Measurements from ENCODE around the gene VPS37B. TPM values are rescaled to one million over a fixed set of nuclear protein-coding genes. Genes with fewer than 3 reads are reported as not detected.

The VPS37B gene
- total and polyA plus RNA-seq, 5 donors: 17.9 to 22.2 (median 19.3) TPM

DNA sequence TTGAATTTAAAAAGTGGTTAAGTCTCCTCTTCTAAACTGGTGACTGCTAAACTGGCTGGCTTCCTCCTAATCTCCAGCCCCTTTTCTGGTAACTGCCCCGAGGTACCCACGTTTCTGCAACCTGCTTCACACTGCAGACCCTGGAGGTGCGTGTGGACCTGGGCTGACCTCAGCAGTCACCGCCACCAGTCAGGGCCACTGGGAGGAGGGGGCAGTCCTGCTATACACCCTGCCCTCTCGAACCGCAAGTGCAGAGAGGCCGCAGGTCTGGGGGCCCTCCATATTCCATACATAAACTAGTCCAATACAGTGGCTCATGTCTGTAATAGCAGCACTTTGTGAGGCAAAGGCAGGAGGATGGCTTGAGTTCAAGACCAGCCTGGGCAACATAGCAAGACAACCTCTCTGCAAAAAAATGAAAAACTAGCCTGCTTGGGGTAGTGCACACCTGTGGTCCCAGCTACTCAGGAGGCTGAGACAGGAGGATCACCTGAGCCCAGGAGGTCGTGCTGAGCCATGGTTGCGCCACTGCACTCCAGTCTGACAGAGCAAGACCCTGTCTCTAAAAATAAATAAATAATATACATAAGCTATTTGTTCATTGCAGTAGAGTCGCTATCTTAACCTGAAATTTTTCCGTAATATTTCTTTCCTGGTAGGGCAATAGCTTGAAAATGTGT lies 25.6 kb downstream of the VPS37B start:
- DNase-seq: peak in 1 of 3 donors; percentile 41
- WGBS: 85% methylated on average over 11 of the region's 11 CpGs
- no peak for ATAC-seq
- Histone ChIP-seq H3K4me1 (ENCODE audit: control insufficient read depth, insufficient read depth, low read length) (peaks cover 23% of the 10 kb centered on the region), H3K4me3 (ENCODE audit: low read length) (no peak overlapping the region), H3K9me3 (ENCODE audit: control insufficient read depth, low read length) (no peaks in the 10 kb centered on the region), H3K27ac (ENCODE audit: low read length) (no peak overlapping the region), H3K27me3 (ENCODE audit: control insufficient read depth, insufficient read depth) (no peaks in the 10 kb centered on the region)
- intact Hi-C loops (cut with DNase I): no loop called here

- H3K4me3 ChIP-seq (ENCODE audit: low read length): no peak overlapping the region
- ATAC-seq: no peak
- no peaks in the 10 kb centered on the region for H3K9me3 ChIP-seq (ENCODE audit: control insufficient read depth, low read length)
- H3K27ac ChIP-seq (ENCODE audit: low read length): no peak overlapping the region
- no peak for DNase-seq
- intact Hi-C loops (cut with DNase I): loop anchor here in 1 of 4 donors (10.0 kb wide), 1 partner anchor 365 kb away; the partner anchor contains the start of genes MPHOSPH9 and MTRFR
- WGBS: 95% methylated on average over 8 of the region's 8 CpGs
- H3K27me3 ChIP-seq (ENCODE audit: control insufficient read depth, insufficient read depth): no peaks in the 10 kb centered on the region
- H3K4me1 ChIP-seq (ENCODE audit: control insufficient read depth, insufficient read depth, low read length): peaks cover 21% of the 10 kb centered on the region
These were observed 26.5 kb downstream of the VPS37B start for GRCh38 chr12:122869207-122869973.

GRCh38 chr12:122868471-122869177 lies 27.3 kb downstream of the VPS37B start:
- peak overlapping the region; percentile 46 for H3K27ac ChIP-seq (ENCODE audit: low read length)
- WGBS: 87% methylated on average over 13 of the region's 13 CpGs
- no peaks in the 10 kb centered on the region for H3K9me3 ChIP-seq (ENCODE audit: control insufficient read depth, low read length)
- intact Hi-C loops (cut with DNase I): loop anchor here in 1 of 4 donors (10.0 kb wide), 1 partner anchor 366 kb away; the partner anchor contains the start of genes MPHOSPH9 and MTRFR
- no peak overlapping the region for H3K4me3 ChIP-seq (ENCODE audit: low read length)
- no peaks in the 10 kb centered on the region for H3K27me3 ChIP-seq (ENCODE audit: control insufficient read depth, insufficient read depth)
- no peak for ATAC-seq
- peaks cover 18% of the 10 kb centered on the region for H3K4me1 ChIP-seq (ENCODE audit: control insufficient read depth, insufficient read depth, low read length)
- no peak for DNase-seq

DNA sequence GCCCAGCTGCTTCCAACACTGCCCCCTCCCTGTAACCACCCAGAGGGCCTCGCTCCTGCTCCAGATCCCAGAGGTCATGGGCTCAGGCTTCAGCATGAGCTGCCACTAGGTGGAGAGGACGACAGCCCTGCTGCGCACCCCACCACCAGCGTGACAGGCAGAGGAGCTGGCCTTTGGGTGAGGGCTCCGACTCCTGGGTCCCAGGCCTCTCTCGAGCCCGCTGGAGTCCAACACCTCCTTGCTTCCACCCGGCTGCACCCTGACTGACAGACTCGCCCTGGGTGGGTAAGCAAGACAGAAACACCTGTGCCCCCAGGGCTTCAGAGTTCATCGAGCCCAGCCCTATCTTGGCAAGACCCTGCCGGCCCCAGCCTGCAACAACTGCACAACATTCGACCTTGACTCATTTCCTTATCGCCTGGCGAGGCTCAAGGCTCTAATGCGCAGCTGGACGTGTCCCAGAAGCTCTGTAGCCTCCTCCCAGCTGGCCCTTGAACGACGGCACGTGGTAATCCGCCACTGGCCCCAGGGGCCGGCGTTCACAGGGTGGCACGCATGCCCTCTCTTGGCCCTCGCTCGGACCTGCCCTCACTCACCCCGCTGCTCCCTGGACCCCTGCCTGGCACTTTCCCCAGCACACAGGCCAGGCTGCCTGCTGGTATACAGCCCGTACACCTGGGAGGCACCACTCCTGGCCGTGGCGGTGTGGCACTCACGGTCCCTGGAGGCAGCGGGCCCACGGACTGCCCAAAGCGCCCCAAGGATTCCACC lies 28.0 kb downstream of the VPS37B start:
- WGBS: 48% methylated on average over 33 of the region's 33 CpGs
- intact Hi-C loops (cut with DNase I): loop anchor here in 1 of 4 donors (10.0 kb wide), 1 partner anchor 367 kb away; the partner anchor contains the start of genes MPHOSPH9 and MTRFR
- ATAC-seq: peak; percentile 42 to 47
- Histone ChIP-seq H3K27me3 (ENCODE audit: control insufficient read depth, insufficient read depth) (no peaks in the 10 kb centered on the region), H3K9me3 (ENCODE audit: control insufficient read depth, low read length) (no peaks in the 10 kb centered on the region), H3K27ac (ENCODE audit: low read length) (peak overlapping the region; percentile 57), H3K4me1 (ENCODE audit: control insufficient read depth, insufficient read depth, low read length) (peaks cover 11% of the 10 kb centered on the region), H3K4me3 (ENCODE audit: low read length) (no peak overlapping the region)
- peak; percentile 68 to 84 (median 81) for DNase-seq

- peak in 2 of 3 donors; percentile 57 to 63 for DNase-seq
- intact Hi-C loops (cut with DNase I): loop anchor here in 1 of 4 donors (10.0 kb wide), 1 partner anchor 368 kb away; the partner anchor contains the start of genes MPHOSPH9 and MTRFR
- 85% methylated on average over 36 of the region's 36 CpGs for WGBS
- Histone ChIP-seq H3K4me1 (ENCODE audit: control insufficient read depth, insufficient read depth, low read length) (peaks cover 6% of the 10 kb centered on the region), H3K9me3 (ENCODE audit: control insufficient read depth, low read length) (no peaks in the 10 kb centered on the region), H3K27me3 (ENCODE audit: control insufficient read depth, insufficient read depth) (no peaks in the 10 kb centered on the region), H3K4me3 (ENCODE audit: low read length) (no peak overlapping the region), H3K27ac (ENCODE audit: low read length) (peak overlapping the region; percentile 57)
- no peak for ATAC-seq
These were observed 28.8 kb downstream of the VPS37B start for GRCh38 chr12:122866950-122867607.

- peak overlapping the region; percentile 17 for H3K27ac ChIP-seq (ENCODE audit: low read length)
- no peaks in the 10 kb centered on the region for H3K27me3 ChIP-seq (ENCODE audit: control insufficient read depth, insufficient read depth)
- no peak overlapping the region for H3K4me3 ChIP-seq (ENCODE audit: low read length)
- no peaks in the 10 kb centered on the region for H3K9me3 ChIP-seq (ENCODE audit: control insufficient read depth, low read length)
- 87% methylated on average over 17 of the region's 17 CpGs for WGBS
- DNase-seq (peak in 1 of 3 donors; percentile 57), ATAC-seq (no peak)
- peaks cover 5% of the 10 kb centered on the region for H3K4me1 ChIP-seq (ENCODE audit: control insufficient read depth, insufficient read depth, low read length)
- intact Hi-C loops (cut with DNase I): loop anchor here in 1 of 4 donors (10.0 kb wide), 1 partner anchor 368 kb away; the partner anchor contains the start of genes MPHOSPH9 and MTRFR
These were observed 29.5 kb downstream of the VPS37B start for GRCh38 chr12:122866379-122866778.

DNA sequence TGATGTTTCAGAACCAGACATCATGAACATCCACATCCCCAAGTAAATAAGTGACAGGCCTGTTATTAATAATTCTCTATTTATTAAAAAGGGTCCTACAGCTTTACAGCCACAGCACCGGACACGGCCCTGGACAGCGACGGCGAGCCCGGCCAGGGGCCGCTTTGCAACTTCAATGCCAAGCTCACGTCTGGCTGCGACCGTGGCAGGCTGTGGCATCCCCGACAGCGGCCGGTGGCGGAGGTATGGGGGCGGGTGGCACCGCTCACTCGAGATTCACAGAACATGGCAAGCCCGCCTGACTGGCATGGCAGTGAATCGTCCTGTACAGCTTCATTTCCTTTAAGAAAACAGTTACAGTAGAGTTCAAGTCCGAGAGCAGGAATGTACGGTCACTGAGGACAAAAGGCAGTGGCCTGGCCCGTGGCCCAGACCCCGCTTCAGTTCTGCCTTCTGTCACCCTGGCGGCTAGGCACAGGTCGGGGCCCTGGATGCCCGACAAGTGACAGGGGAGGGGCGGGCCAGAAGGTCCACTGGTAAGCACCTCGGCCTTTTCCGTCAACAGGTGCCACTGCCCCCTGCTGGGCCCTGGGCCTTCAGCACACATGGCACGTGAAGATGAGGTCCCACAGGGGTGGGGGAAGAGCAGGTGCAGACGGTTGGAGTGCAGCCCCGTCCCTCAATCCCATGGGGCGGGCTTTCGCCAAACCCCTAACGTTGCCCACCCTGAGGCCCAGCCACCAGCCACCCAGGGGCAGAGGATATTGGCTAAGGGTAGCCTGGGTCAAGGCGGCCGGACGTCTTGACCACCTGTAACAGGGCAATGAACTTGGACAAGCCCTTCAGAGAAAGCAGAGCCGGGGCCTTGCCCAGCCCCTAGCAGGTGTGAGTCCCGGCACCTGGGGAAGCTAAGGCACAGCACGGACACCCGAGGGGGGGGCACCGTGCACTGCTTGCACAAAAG lies 30.4 kb downstream of the VPS37B start:
- H3K27me3 ChIP-seq (ENCODE audit: control insufficient read depth, insufficient read depth): no peaks in the 10 kb centered on the region
- no peaks in the 10 kb centered on the region for H3K9me3 ChIP-seq (ENCODE audit: control insufficient read depth, low read length)
- ATAC-seq: peak in 1 of 2 donors; percentile 2
- DNase-seq: peak; percentile 30 to 71 (median 56)
- peaks cover 2% of the 10 kb centered on the region for H3K4me1 ChIP-seq (ENCODE audit: control insufficient read depth, insufficient read depth, low read length)
- H3K4me3 ChIP-seq (ENCODE audit: low read length): no peak overlapping the region
- 70% methylated on average over 43 of the region's 43 CpGs for WGBS
- no peak overlapping the region for H3K27ac ChIP-seq (ENCODE audit: low read length)
- intact Hi-C loops (cut with DNase I): loop anchor here in 1 of 4 donors (10.0 kb wide), 1 partner anchor 369 kb away; the partner anchor contains the start of genes MPHOSPH9 and MTRFR

DNA sequence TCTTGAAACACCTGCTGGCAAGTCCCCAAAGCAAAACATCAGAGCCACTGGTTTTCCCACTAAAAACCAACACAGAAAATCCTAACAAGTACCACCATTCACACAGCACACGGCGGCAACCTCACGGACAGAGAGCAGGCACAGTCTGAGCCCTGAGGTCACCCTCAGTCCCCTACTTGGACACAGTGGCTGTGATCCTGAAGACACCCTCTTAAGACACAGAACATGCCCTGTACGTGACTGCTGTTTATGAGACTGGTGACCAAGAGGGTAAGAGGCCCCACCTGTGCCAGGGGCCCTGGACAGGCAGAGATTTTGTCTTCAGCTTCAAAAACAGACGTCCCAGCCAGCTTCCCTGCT lies 31.1 kb downstream of the VPS37B start:
- no peak for ATAC-seq
- intact Hi-C loops (cut with DNase I): loop anchor here in 2 of 4 donors (5.0 to 10.0 kb wide), 2 partner anchors 87 to 370 kb away; partner anchors contain the start of genes MPHOSPH9 (in 1 of the 2) and MTRFR (in 1 of the 2)
- Histone ChIP-seq H3K9me3 (ENCODE audit: control insufficient read depth, low read length) (no peaks in the 10 kb centered on the region), H3K27ac (ENCODE audit: low read length) (no peak overlapping the region), H3K27me3 (ENCODE audit: control insufficient read depth, insufficient read depth) (no peaks in the 10 kb centered on the region), H3K4me3 (ENCODE audit: low read length) (no peak overlapping the region), H3K4me1 (ENCODE audit: control insufficient read depth, insufficient read depth, low read length) (peaks cover 2% of the 10 kb centered on the region)
- WGBS: 69% methylated on average over 5 of the region's 5 CpGs
- no peak for DNase-seq
